Measurements from ENCODE around the gene RTRAF. TPM values are rescaled to one million over a fixed set of nuclear protein-coding genes. Genes with fewer than 3 reads are reported as not detected.

RTRAF gene
- total RNA-seq = 86.0 and 95.3 TPM in 2 replicates

DNA sequence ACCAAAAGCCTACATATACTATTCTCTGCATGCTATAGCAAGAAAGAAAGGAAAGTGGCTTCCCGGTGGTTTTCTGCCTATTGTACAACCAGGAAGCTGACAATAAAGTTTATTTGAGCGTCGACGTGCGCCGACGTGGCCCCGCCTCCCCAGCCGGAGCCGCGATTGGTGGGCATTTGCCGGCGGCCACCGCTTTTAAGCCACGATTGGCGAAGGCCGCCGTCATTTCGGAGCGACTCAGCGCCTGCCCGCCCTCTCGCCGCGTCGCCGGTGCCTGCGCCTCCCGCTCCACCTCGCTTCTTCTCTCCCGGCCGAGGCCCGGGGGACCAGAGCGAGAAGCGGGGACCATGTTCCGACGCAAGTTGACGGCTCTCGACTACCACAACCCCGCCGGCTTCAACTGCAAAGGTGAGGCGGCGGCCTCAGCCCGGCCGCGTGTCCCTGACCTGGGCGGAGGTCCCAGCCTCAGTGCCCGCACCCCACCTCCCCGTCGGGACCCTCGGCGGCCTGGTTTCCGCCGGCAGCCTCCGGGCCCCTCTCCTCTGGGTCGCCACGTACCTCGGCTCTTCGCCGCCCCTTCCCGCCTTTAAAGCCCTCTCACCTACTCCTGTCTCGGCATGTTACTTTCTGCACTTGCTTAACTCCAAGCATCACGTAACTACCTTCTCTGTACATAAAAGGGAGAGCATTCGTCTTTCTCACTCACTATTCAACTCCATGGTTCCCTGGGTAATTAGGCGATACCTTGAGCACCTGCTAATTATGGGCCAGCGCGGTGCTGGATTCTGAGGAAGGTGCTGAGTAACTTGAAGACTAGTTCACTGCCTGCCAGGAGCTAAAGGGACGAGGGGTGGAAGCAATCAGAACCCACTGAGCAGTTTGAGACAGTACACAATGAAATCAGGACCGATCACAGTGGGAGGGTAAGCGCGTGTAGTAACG lies at the start of gene RTRAF:
RTRAF (plus strand) TSS at position 254 of the 942 bp plus-strand sequence; CDS start at position 348, 94 bp downstream.

Other genes with a start within 250 kb of the RTRAF start
- gene GNG2, start 128.9 kb upstream of the RTRAF start, total RNA-seq = 0.37 and 1.2 TPM in 2 replicates
- gene NID2, start 79.5 kb downstream of the RTRAF start, total RNA-seq = 3.4 and 4.7 TPM in 2 replicates

Data from airway epithelial cell (primary cell).